MCF 10A (cell line): Measurements from ENCODE around the gene NRK. TPM values are rescaled to one million over a fixed set of nuclear protein-coding genes. Genes with fewer than 3 reads are reported as not detected.
"Not testable (repeated sequence)": the region's sequence is repeated elsewhere in the genome, so short reads cannot be mapped to it uniquely, and the experiment has no call there.

Experiments used
- BruUV-seq: library from RNA; stranded (reverse); fragments of 400-500 nt; replicated peaks from 2 replicates; lab custom pipeline; 2021; lab: Mats Ljungman, UMichigan
- CTCF ChIA-PET: fragments of 300-600 bp; sonication (Branson Sonifier 250); formaldehyde crosslinking; extraction: SDS; loops from one replicate; lab custom pipeline; 2021; ENCODE audit warnings: antibody characterized with exemption, inconsistent platforms; lab: Yijun Ruan, JAX
- POLR2A ChIA-PET: fragments of 300-600, 350-650 bp; sonication (Branson Sonifier 250); formaldehyde crosslinking; extraction: SDS; loops from one replicate; lab custom pipeline; 2020; ENCODE audit warnings: antibody characterized with exemption, inconsistent platforms; lab: Yijun Ruan, JAX
- DNase-seq: peaks from one replicate; pipeline ENCODE4 v3.0.0-alpha.2; 2018; ENCODE audit not compliant: unreplicated experiment
- H3K27ac Mint-ChIP-seq: one replicate; pipeline ENCODE4 v1.8.0; 2022; ENCODE audit warnings: mild to moderate bottlenecking, low read depth, mixed read lengths; ENCODE audit not compliant: unreplicated experiment
- H3K27me3 Mint-ChIP-seq: one replicate; pipeline ENCODE4 v1.8.0; 2022; ENCODE audit warnings: mixed read lengths; ENCODE audit not compliant: insufficient read depth, unreplicated experiment
- H3K36me3 Mint-ChIP-seq: one replicate; pipeline ENCODE4 v1.8.0; 2022; ENCODE audit warnings: mild to moderate bottlenecking, moderate library complexity, mixed read lengths; ENCODE audit not compliant: insufficient read depth, unreplicated experiment
- H3K4me1 Mint-ChIP-seq: one replicate; pipeline ENCODE4 v1.8.0; 2022; ENCODE audit warnings: mixed read lengths; ENCODE audit not compliant: insufficient read depth, unreplicated experiment
- H3K4me3 Mint-ChIP-seq: one replicate; pipeline ENCODE4 v1.8.0; 2022; ENCODE audit warnings: mild to moderate bottlenecking, moderate library complexity, mixed read lengths; ENCODE audit not compliant: unreplicated experiment
- H3K9me3 Mint-ChIP-seq: one replicate; pipeline ENCODE4 v1.8.0; 2022; ENCODE audit warnings: mixed read lengths; ENCODE audit not compliant: unreplicated experiment
- intact Hi-C: fragments of 100-400 bp; cut with micrococcal nuclease; formaldehyde crosslinking; loops from 2 replicates; pipeline ENCODE4 v1.14.1; 2022
- total RNA-seq: library from RNA; stranded (reverse); gene quantifications from 2 replicates; pipeline ENCODE4 v1.2.3, GENCODE V29; 2022
- TF ChIP-seq, protein P1 (sequence below): fragments of 200-600 bp; IDR thresholded peaks from one replicate; pipeline ENCODE4 v1.8.0; 2022; ENCODE audit warnings: antibody characterized with exemption, mild to moderate bottlenecking; ENCODE audit not compliant: unreplicated experiment

The NRK gene
- total RNA-seq, 1 experiment from 2014 or later: 0.16 TPM

DNA sequence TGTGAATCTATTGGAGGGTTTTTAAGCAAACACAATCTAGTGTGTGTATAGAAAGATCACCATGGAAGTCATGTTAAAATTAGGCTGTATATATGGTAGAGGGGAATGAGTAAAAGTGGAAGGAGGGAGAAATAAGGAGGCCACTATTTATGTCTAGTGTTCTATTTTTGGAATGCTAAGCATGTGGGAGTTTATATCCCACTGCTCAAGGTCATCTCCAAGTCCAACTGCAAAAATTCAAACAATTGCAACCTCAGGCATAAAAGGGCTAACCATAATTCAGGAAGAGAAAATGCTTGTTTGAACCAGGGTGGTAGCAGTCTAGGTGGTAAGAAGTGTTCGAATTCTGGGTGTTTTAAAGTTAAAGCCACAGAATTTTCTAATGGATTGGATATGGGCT is 177.0 kb downstream of the NRK start:
- ChIA-PET CTCF (no interaction called here), POLR2A (no interaction called here)
- Mint-ChIP-seq H3K9me3 (no peaks in the 10 kb centered on the region), H3K36me3 (no peaks in the 10 kb centered on the region), H3K27ac (no peak overlapping the region), H3K4me3 (no peak overlapping the region), H3K27me3 (peaks cover 67% of the 10 kb centered on the region), H3K4me1 (no peaks in the 10 kb centered on the region)
- BruUV-seq: no TSS peak
- DNase-seq: no peak
- intact Hi-C loops: no loop called here
- TF ChIP-seq, protein P1, sequence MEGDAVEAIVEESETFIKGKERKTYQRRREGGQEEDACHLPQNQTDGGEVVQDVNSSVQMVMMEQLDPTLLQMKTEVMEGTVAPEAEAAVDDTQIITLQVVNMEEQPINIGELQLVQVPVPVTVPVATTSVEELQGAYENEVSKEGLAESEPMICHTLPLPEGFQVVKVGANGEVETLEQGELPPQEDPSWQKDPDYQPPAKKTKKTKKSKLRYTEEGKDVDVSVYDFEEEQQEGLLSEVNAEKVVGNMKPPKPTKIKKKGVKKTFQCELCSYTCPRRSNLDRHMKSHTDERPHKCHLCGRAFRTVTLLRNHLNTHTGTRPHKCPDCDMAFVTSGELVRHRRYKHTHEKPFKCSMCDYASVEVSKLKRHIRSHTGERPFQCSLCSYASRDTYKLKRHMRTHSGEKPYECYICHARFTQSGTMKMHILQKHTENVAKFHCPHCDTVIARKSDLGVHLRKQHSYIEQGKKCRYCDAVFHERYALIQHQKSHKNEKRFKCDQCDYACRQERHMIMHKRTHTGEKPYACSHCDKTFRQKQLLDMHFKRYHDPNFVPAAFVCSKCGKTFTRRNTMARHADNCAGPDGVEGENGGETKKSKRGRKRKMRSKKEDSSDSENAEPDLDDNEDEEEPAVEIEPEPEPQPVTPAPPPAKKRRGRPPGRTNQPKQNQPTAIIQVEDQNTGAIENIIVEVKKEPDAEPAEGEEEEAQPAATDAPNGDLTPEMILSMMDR: no peak

DNA sequence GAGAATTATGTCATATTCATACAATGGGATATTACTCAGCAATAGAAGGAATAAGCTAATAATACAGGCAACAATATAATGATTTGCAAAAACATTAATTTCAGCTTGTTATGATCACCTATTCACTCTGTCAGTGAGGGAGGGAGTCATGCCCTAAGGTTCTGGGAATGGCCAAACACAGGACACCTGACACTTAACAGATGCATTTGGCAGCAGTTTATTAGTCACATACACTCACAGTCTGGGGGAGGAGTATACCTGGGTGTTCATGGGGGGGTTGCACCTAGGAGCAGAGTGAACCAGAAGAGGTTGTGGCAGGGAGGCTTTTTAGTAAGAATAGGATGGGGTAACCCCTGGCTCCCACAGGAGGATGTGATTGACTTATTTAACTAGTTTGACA is 177.9 kb downstream of the NRK start:
- TF ChIP-seq, protein P1: no peak
- peak; percentile 0 for DNase-seq
- H3K27ac Mint-ChIP-seq: no peak overlapping the region
- intact Hi-C loops: no loop called here
- POLR2A ChIA-PET: interaction anchor here (0.7 kb wide), 1 partner anchor 17 kb away, joined by 3 read pairs; no protein-coding TSS in a partner anchor
- H3K9me3 Mint-ChIP-seq: no peaks in the 10 kb centered on the region
- H3K27me3 Mint-ChIP-seq: peaks cover 67% of the 10 kb centered on the region
- CTCF ChIA-PET: interaction anchor here (0.5 kb wide), 1 partner anchor 418 kb away, joined by 3 read pairs; no protein-coding TSS in a partner anchor
- H3K4me1 Mint-ChIP-seq: no peaks in the 10 kb centered on the region
- no peaks in the 10 kb centered on the region for H3K36me3 Mint-ChIP-seq
- no peak overlapping the region for H3K4me3 Mint-ChIP-seq
- no TSS peak for BruUV-seq

DNA sequence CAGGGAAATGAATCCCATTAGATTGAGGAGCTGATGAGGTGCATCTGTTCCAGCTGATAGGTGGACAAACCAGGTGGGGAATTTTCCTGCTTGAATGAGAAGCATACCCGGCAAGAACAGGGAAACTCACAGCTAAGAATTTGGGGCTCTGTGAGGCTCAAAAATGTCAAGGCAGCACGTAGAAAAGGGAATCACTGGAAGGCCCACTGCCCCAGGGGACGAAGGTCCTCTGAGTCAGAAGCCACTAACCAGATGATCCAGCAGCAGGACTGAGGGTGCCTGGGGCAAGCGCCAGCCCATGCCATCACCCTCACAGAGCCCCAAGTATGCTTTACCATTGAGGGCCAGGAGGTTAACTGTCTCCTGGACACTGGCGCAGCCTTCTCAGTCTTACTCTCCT is 178.3 kb downstream of the NRK start:
- CTCF ChIA-PET, H3K36me3 Mint-ChIP-seq, H3K9me3 Mint-ChIP-seq: not testable (repeated sequence)

DNA sequence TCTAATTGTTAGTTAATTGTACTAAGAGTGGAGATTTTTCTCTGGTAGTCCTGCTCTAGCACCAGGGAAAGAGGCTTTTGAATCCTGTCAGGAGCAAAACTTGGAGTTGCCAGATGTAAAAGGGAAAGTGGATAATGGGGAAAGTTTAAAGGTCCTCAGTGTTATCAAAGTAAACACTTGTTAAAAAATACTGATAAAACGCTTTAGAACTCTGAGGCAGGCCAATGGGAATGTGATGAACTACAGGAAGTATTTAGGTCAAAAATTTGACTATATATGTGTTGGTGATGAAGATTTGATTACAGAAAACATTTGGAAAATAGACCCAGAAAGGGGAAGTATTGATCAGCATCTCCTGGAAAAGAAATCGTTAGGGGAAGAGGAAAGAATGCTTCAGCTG is 183.3 kb downstream of the NRK start:
- H3K9me3 Mint-ChIP-seq: no peaks in the 10 kb centered on the region
- TF ChIP-seq, protein P1: no peak
- intact Hi-C loops: no loop called here

More for the DNA sequence above, 178.3 kb downstream of the NRK start:
- intact Hi-C loops, H3K4me1 Mint-ChIP-seq, H3K27ac Mint-ChIP-seq, H3K4me3 Mint-ChIP-seq, DNase-seq, BruUV-seq: not testable (repeated sequence)
- POLR2A ChIA-PET: interaction anchor here (0.7 kb wide), 1 partner anchor 17 kb away, joined by 3 read pairs; no protein-coding TSS in a partner anchor
- peaks cover 67% of the 10 kb centered on the region for H3K27me3 Mint-ChIP-seq

More for the DNA sequence above, 183.3 kb downstream of the NRK start:
- BruUV-seq: no TSS peak
- CTCF ChIA-PET: interaction anchor here (0.5 kb wide), 1 partner anchor 48 kb away, joined by 3 read pairs; no protein-coding TSS in a partner anchor
- H3K27me3 Mint-ChIP-seq: peaks cover 81% of the 10 kb centered on the region
- no peak overlapping the region for H3K27ac Mint-ChIP-seq
- no peak for DNase-seq
- no peaks in the 10 kb centered on the region for H3K36me3 Mint-ChIP-seq
- H3K4me3 Mint-ChIP-seq: no peak overlapping the region
- POLR2A ChIA-PET: no interaction called here
- H3K4me1 Mint-ChIP-seq: no peaks in the 10 kb centered on the region
